ENCODE data around the gene ZFP36L1. TPM values are rescaled to one million over a fixed set of nuclear protein-coding genes. Genes with fewer than 3 reads are reported as not detected.

ZFP36L1 gene
- total RNA-seq, 6 experiments from 2014 or later: 135 to 161 (median 144) TPM

DNA sequence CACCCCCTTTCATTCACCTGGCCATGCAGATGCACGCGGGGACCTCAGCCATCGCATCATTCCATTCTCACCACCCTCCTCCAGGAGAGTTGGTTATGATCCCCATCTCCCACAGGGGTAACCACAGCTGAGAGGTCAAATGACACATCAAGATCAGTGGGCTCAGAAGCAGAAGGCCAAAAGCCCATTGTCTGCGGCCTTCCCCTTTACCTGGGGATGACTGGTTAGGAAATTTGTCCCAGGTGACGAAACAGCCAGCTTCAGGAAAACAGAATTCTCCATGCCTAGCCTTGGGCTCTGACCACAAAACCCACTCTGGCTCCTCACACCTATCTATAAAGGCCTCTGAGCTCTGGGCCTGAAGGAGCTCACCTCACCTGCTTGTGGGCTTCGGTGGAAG, 36.1 kb downstream of the ZFP36L1 start:
- Mint-ChIP-seq H3K27me3 (ENCODE audit: insufficient read depth) (peaks cover 3% of the 10 kb centered on the region), H3K9me3 (no peaks in the 10 kb centered on the region), H3K36me3 (ENCODE audit: low read depth) (no peaks in the 10 kb centered on the region), H3K4me1 (ENCODE audit: low read depth) (peaks cover 12% of the 10 kb centered on the region; the same call in 1 of the 2 replicates), H3K4me3 (no peak overlapping the region), H3K27ac (no peak overlapping the region)
- DNase-seq: no peak
- TF ChIP-seq, protein P1, sequence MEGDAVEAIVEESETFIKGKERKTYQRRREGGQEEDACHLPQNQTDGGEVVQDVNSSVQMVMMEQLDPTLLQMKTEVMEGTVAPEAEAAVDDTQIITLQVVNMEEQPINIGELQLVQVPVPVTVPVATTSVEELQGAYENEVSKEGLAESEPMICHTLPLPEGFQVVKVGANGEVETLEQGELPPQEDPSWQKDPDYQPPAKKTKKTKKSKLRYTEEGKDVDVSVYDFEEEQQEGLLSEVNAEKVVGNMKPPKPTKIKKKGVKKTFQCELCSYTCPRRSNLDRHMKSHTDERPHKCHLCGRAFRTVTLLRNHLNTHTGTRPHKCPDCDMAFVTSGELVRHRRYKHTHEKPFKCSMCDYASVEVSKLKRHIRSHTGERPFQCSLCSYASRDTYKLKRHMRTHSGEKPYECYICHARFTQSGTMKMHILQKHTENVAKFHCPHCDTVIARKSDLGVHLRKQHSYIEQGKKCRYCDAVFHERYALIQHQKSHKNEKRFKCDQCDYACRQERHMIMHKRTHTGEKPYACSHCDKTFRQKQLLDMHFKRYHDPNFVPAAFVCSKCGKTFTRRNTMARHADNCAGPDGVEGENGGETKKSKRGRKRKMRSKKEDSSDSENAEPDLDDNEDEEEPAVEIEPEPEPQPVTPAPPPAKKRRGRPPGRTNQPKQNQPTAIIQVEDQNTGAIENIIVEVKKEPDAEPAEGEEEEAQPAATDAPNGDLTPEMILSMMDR (IDR thresholded peaks at IDR 0.05): no peak

GRCh38 chr14:68756000-68756481, 36.8 kb downstream of the ZFP36L1 start:
- no peaks in the 10 kb centered on the region for H3K9me3 Mint-ChIP-seq
- no peak overlapping the region for H3K4me3 Mint-ChIP-seq
- DNase-seq: no peak
- peaks cover 3% of the 10 kb centered on the region for H3K27me3 Mint-ChIP-seq (ENCODE audit: insufficient read depth)
- TF ChIP-seq, protein P1 (IDR thresholded peaks at IDR 0.05): no peak
- no peak overlapping the region for H3K27ac Mint-ChIP-seq
- H3K36me3 Mint-ChIP-seq (ENCODE audit: low read depth): no peaks in the 10 kb centered on the region
- H3K4me1 Mint-ChIP-seq (ENCODE audit: low read depth): peaks cover 12% of the 10 kb centered on the region; the same call in 1 of the 2 replicates

DNA sequence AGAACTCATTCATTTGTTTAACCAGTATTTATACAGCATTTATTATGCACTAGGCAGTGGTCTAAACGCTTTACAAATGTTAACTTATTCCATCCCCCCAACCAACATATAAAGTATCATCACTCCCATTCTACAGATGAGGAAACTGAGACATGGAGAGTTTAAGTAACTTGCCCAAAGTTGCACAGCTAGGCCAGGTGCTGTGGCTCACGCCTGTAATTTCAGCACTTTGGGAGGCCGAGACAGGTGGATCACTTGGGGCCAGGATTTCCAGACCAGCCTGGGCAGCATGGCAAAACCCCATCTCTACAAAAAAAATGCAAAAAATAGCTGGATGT, 37.9 kb downstream of the ZFP36L1 start:
- H3K4me3 Mint-ChIP-seq: no peak overlapping the region
- peaks cover 3% of the 10 kb centered on the region for H3K27me3 Mint-ChIP-seq (ENCODE audit: insufficient read depth)
- DNase-seq: no peak
- TF ChIP-seq, protein P1 (IDR thresholded peaks at IDR 0.05): no peak
- H3K36me3 Mint-ChIP-seq (ENCODE audit: low read depth): no peaks in the 10 kb centered on the region
- no peaks in the 10 kb centered on the region for H3K9me3 Mint-ChIP-seq
- peaks cover 12% of the 10 kb centered on the region; the same call in 1 of the 2 replicates for H3K4me1 Mint-ChIP-seq (ENCODE audit: low read depth)
- no peak overlapping the region for H3K27ac Mint-ChIP-seq

DNA sequence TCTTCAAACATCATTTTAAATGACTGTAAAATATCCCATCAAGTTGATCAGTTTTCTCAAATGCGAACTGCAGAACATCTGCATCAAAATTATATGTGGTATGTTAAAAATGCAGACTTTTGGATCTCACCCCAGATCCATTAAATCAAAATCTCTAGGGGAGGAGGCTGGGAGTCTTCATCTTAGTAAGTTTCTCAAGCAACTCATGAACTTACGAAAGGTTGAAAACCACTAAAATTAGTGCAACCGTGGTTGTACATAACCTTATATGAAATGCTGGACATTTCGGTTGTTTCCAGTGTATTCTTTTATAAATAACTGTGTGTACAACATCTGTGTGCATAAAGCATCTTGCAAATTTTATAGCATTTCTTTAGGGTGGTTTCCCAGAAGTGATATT, 39.2 kb downstream of the ZFP36L1 start:
- peaks cover 3% of the 10 kb centered on the region; the same call in 1 of the 2 replicates for H3K27me3 Mint-ChIP-seq (ENCODE audit: insufficient read depth)
- peaks cover 12% of the 10 kb centered on the region; the same call in 1 of the 2 replicates for H3K4me1 Mint-ChIP-seq (ENCODE audit: low read depth)
- DNase-seq: no peak
- H3K36me3 Mint-ChIP-seq (ENCODE audit: low read depth): no peaks in the 10 kb centered on the region
- H3K27ac Mint-ChIP-seq: no peak overlapping the region
- no peak overlapping the region for H3K4me3 Mint-ChIP-seq
- H3K9me3 Mint-ChIP-seq: no peaks in the 10 kb centered on the region
- TF ChIP-seq, protein P1 (IDR thresholded peaks at IDR 0.05): no peak

DNA sequence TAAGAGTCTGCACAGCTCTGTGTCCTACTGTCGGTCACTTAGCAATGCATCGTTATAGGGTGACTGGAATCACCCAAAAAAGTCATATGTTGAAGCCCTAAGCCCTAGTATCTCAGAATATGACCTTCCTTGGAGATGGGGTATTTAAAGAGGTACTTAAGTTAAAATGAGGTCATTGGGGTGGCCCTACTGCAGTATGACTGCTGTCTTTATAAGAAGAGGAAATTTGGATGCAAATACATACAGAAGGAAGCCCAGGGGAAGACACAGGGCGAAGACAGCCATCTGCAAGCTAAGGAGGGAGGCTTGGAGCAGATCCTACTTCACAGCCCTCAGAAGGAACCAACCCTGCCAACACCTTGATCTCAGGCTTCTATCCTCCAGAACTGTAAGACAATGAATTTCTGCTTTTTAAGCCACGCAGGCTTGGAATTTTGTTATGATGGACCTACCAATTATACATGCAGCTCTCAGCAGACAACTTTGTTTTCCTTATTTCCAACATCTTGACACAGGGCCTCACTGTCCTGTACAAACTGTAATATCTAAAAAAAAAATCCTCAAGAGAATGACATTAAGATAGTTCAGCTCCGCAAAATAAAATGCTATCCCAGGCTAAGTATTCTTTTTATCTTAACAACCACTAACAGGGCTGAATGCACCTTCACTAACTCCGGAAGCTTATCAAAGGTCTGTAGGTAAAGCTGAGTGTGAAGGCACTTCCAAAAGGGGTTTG, 40.4 kb downstream of the ZFP36L1 start:
- H3K27ac Mint-ChIP-seq: no peak overlapping the region
- H3K4me1 Mint-ChIP-seq (ENCODE audit: low read depth): peaks cover 12% of the 10 kb centered on the region; the same call in 1 of the 2 replicates
- no peaks in the 10 kb centered on the region for H3K36me3 Mint-ChIP-seq (ENCODE audit: low read depth)
- TF ChIP-seq, protein P1 (IDR thresholded peaks at IDR 0.05): no peak
- DNase-seq: no peak
- peaks cover 8% of the 10 kb centered on the region for H3K27me3 Mint-ChIP-seq (ENCODE audit: insufficient read depth)
- H3K9me3 Mint-ChIP-seq: no peaks in the 10 kb centered on the region
- H3K4me3 Mint-ChIP-seq: no peak overlapping the region

All from HFFc6 (cell line).